Mesenteric fat pad (tissue), 1 donor: ENCODE data around the gene FNDC10. TPM values are rescaled to one million over a fixed set of nuclear protein-coding genes. Genes with fewer than 3 reads are reported as not detected.
"Not testable (repeated sequence)": the region's sequence is repeated elsewhere in the genome, so short reads cannot be mapped to it uniquely, and the experiment has no call there.

ENCODE experiments used
- DNase-seq: peaks from one replicate; pipeline ENCODE4 v3.0.0-alpha.2; 2020; ENCODE audit warnings: low spot score
- total RNA-seq: library from RNA; stranded (reverse); fragmentation: NEBNext Ultra II Directional; extraction: Animal tissue kit (Norgen Biotek cat#: 25700); gene quantifications from one replicate; pipeline ENCODE4 v1.2.1, GENCODE V29; 2021
- donor health status: DM: yes; HTN: yes; CAD: no.

FNDC10 gene
- total RNA-seq, 1 donor from 2014 or later, result 2.9 TPM

DNA sequence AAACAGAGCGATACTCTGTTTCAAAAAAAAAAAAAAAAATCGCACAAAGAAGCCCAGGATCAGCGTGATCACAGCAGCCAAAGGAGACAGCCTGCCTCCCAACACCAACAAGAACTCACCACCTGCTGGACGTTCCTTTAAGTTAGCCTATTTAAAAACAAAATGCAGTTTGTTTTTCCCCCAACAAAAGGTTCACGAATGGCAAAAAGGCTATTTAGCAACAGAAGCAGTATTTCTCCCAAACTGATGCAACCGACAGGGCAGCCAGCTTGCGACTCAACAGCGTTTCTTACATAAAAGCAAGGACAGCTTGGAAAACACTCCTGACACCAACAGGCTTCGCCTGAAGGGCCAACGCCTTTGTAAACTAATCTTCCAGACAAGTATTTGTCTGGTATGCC, 32.0 kb downstream of the FNDC10 start:
- DNase-seq, result no peak

- DNase-seq, result no peak
These were observed 32.6 kb downstream of the FNDC10 start for GRCh38 chr1:1567152-1567875.

DNA sequence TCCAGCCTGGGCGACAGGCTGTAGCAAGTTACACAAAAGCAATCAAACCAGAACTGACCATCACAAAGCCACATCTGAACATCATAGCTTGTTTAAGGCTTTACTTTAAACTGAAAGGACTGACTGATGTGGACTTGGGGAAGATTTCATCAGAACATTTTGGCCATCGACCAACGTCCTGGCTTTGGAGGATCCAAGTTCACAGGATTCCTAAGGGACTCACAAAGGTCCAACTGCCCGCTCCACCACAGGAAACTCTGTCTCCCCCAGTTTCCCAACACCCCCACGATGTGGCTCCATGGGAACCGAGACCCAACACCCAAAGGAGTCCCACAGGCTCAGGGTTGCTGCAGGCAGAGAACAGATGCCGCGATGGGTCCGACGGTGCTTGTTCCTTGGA, 34.6 kb downstream of the FNDC10 start:
- DNase-seq, result no peak

DNA sequence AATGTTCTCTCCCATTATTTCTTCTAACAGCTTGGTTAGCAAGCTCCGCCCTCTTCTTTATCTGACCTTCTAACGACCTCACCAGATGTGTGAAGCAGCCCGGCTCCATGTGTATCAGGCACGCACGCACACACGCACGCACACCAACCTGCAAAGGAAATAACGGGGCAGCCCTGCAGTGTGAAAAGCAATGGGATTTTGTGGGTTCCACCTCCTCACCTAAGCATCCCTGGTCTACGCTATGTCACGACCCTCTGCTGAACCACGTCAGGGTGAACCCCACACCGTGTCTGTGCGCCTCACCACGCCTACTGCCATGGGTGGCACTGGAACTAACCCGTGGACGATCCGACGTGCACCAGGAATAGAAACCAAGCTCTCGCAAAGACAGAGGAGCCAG, 35.7 kb downstream of the FNDC10 start:
- DNase-seq, result no peak

DNA sequence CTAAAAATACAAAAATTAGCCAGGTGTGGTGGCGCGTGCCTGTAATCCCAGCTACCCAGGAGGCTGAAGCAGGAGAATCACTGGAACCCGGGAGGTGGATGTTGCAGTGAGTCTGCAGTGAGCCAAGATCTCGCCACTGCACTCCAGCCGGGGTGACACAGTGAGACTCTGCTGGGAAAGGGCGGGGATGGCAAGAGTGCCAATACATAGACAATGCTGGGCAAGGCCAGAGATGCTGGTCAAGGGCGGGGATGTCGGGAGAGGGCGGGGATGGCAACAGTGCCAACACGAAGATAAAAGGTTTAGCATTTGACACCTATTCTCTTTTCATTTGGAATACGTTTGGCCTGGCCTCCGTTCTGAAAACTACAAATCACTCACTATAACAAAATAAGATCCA, 36.2 kb downstream of the FNDC10 start:
- DNase-seq, result no peak

GRCh38 chr1:1562556-1563195, 37.3 kb downstream of the FNDC10 start:
- DNase-seq, result no peak

GRCh38 chr1:1561801-1562470, 38.0 kb downstream of the FNDC10 start:
- DNase-seq, result no peak

DNA sequence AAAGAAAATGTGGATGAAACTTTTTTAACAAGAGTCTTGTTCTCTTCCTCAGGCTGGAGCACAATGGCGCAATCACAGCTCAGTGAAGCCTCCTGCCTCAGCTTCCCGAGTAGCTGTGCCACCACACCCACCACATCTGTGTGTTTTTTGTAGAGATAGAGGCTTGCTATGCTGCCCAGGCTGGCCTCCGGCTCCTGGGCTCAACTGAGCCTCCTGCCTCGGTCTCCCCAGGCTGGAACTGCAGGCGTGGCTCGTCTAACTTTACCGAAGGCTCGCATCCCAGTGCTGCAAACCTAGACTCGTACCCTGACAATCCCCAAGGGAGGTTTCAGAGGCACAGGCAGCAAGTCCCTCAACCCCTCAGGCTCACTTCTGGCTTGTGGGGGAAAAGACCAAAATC, 39.8 kb downstream of the FNDC10 start:
- DNase-seq, result no peak

- no peak for DNase-seq
These were observed 40.9 kb downstream of the FNDC10 start for GRCh38 chr1:1559066-1559465.

DNA sequence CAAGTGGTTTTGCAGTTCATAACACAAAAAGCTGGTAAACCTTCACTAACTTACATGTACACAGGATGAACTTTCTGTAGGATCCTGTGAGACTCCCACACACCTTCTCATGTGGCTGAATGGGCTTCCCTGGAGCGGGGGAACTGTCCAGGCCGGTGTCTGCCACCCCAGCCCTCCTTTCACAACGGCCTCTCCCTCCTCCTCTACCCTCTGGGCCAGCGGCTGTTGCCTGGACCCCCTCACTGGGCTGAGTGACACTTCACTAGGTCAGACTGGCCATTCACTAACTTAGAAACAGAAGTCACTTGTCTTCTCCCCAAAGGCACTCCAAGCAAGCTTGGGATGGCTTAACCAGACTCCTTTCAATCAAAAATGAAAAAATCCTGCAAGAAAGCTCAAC, 41.3 kb downstream of the FNDC10 start:
- DNase-seq, result no peak

DNA sequence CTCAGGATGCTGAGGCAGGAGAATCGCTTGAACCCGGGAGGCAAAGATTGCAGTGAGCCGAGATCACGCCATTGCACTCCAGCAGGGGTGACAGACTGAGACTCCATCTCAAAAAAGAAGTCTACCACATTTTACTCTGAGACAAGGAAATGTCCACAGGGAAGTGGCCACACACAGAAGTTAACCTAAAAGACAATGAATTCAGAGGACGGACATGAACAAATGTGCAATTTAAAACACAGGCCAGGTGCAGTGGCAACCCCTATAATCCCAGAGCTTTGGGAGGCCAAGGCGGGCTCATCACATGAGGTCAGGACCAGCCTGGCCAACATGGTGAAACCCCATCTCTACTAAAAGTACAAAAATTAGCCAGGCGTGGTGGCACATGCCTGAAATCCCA, 42.2 kb downstream of the FNDC10 start:
- not testable (repeated sequence) for DNase-seq

DNA sequence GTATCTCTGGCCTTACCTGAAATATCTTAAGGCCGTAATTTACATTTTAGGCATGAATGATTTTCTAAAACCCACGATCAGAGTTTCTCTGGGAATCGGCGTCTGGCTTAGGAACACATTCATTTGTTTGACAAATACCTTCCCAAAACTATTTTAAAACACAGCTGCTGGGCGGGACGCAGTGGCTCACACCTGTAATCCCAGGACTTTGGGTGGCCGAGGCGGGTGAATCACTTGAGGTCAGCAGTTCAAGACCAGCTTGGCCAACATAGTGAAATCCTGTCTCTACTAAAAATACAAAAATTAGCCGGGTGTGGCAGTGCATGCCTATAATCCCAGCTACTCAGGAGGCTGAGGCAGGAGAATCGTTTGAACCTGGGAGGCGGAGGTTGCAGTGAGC, 43.0 kb downstream of the FNDC10 start:
- not testable (repeated sequence) for DNase-seq

DNA sequence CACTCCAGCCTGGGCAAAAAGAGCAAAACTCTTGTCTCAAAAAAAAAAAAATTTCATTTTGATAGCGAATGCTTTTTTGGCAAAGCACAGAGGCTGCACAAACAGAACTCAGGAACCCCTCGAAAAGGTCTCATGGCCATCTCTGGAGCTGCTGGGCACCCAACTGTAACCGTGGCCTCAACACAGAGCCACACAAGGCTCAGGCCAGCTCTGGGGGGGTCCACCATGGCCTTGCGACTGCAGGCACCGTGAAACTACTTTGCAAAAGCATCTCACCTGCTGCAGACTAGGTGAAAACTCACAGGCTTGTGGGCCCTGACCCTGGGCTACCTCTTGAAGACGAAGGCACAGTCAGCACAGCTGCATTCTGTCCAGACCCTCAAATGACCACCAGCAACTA, 43.4 kb downstream of the FNDC10 start:
- no peak for DNase-seq

GRCh38 chr1:1554926-1555915, 44.7 kb downstream of the FNDC10 start:
- no peak for DNase-seq

GRCh38 chr1:1554550-1554925, 45.4 kb downstream of the FNDC10 start:
- no peak for DNase-seq

- no peak for DNase-seq
These were observed 46.0 kb downstream of the FNDC10 start for GRCh38 chr1:1553821-1554494.

- DNase-seq, result no peak
These were observed 47.7 kb downstream of the FNDC10 start for GRCh38 chr1:1552263-1552639.

DNA sequence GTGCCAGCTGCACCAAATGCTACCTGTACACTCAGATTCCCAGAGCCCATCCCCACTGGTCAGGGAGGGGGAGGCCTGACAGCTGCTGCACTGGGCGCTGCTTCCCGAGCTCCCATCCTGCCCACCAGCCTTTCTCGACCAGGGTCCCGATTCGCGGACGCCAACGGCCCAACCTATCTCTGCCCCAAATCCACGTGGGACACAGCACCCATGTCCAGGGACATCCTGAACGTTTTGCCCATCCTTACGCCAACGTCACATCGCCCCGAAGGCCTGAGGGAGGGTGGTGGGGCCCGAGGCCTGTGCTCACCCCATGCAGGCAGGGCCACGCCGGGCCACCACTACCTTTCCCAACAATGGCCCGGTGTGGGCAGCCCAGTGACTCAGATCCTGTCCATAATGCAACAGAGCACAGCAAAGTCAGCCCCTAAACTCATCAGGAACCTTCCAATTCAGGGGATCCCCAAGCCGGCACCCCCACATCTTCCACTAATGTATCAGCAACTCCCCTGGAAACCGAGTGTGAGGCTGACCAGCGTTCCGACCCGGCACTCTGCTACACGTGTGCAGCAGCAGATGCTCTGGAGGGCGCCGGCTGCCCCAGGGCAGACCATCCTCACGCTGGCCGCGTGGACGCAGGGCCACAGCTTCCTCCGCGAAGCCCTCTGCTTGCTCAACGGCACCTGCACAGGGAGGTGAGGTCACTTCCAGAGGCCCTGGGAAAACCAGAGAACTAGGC, 48.2 kb downstream of the FNDC10 start:
- no peak for DNase-seq

DNA sequence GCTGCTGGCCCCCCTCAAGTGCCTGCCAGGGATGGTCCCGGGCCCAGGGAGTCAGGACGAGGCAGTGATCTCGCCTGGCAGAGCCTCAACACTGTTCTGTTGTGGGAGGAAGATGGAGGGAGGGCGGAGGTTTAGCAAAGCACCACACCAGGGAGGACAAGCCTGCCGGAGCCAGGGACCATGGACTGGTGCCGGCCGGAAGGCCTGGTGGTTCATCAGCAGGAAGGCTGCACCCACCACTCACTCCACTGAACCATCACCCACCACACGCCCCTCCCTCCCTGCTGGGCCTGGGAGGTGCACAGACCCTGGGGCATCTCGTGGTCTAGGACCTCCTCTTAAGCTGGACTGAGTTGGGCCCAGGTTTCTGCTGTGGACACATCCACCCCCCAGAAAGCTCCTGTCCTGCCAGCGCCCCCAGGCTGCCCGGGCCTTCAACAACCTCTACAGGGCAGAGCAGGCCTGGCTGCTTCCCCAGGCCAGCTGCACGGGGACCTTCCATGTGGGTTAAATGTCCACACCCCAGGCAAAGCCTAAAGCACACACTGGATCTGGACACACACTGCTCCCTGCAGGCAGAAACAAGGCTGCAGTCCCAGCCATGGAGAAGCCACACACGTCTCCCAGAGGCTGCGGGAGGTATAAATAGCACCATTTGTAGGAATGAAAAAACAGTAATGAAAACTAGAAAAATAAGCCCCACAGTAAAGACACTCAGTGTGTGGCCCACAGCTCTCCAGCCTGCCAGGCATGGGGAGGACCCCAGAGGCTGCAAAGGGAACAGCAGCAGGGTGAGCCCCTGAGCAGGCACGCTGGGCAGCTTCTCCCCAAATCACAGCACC, 49.1 kb downstream of the FNDC10 start:
- DNase-seq, result no peak
